HepG2 (cell line): ENCODE measurements around the gene GNPDA1. TPM values are rescaled to one million over a fixed set of nuclear protein-coding genes. Genes with fewer than 3 reads are reported as not detected.
A peak's percentile ranks its signal among the peaks of the same experiment; 100 is the strongest.
"Not testable (repeated sequence)": the region's sequence is repeated elsewhere in the genome, so short reads cannot be mapped to it uniquely, and the experiment has no call there.

Experiments
- ATAC-seq: fragments of 200-7000 bp; cut with Tn5 transposase; 3 replicates; pipeline ENCODE4 v1.9.1; 2020; ENCODE audit warnings: mild to moderate bottlenecking, moderate library complexity
- BruUV-seq: library from RNA; stranded (reverse); fragments of 400-500 nt; replicated peaks from 2 replicates; lab custom pipeline; 2021; lab: Mats Ljungman, UMichigan
- CTCF ChIA-PET: fragments of 300-600 bp; formaldehyde crosslinking; extraction: SDS; loops from one replicate; lab custom pipeline; 2021; ENCODE audit warnings: low total read pairs, inconsistent platforms, low intra/inter-chr PET ratio; lab: Yijun Ruan, JAX
- POLR2A ChIA-PET: fragments of 350-600 bp; sonication (Branson Sonifier 250); formaldehyde crosslinking; loops from one replicate; lab custom pipeline; 2020; ENCODE audit warnings: antibody characterized with exemption, inconsistent platforms; lab: Yijun Ruan, JAX
- DNase-seq: peaks from one replicate; pipeline ENCODE4 v3.0.0-alpha.2; 2015; ENCODE audit warnings: low spot score
- FAIRE-seq: peaks from 3 replicates; lab custom pipeline; 2011; peaks lifted over from hg19 to GRCh38; lab: Jason Lieb, UNC
- H2AFZ ChIP-seq: one replicate; pipeline ENCODE4 v1.6.1; 2011; ENCODE audit warnings: low read length, inconsistent platforms
- H3K27ac ChIP-seq: fragments of 300-600 bp; 3 replicates; pipeline ENCODE4 v1.8.0; 2011; ENCODE audit warnings: mixed run types, mild to moderate bottlenecking, mixed read lengths, low read length, inconsistent platforms; ENCODE audit not compliant: insufficient read depth; ENCODE audit errors: extremely low read length
- H3K27me3 ChIP-seq, 2 experiments: fragments of 200-600 bp in 1 of 2; 2 replicates in 1 of 2; 3 replicates in 1 of 2; pipeline versions ENCODE4 v1.6.0 to v1.8.0; 2011; ENCODE audit warnings: low read length in 2 of 2, mild to moderate bottlenecking in 2 of 2, moderate library complexity in 2 of 2, inconsistent platforms in 1 of 2; ENCODE audit not compliant: insufficient read depth in 2 of 2, control insufficient read depth in 1 of 2
- H3K36me3 ChIP-seq, 2 experiments: fragments of 200-600 bp in 1 of 2; replicated peaks in 1 of 2; 2 replicates in 1 of 2; 3 replicates in 1 of 2; pipeline versions ENCODE4 v1.5.1 to v1.8.0; 2011; ENCODE audit warnings: low read length in 2 of 2, inconsistent platforms in 1 of 2; ENCODE audit not compliant: insufficient read depth in 2 of 2, control insufficient read depth in 1 of 2
- H3K4me1 ChIP-seq: 2 replicates; pipeline ENCODE4 v1.5.1; 2012; ENCODE audit warnings: low read length, inconsistent platforms; ENCODE audit not compliant: insufficient read depth
- H3K4me2 ChIP-seq: 2 replicates; pipeline ENCODE4 v1.6.0; 2011; ENCODE audit warnings: low read depth, low read length, inconsistent platforms
- H3K4me3 ChIP-seq, 3 experiments: fragments of 200-600 bp in 1 of 3; sonication (generic), shearing (Covaris generic) in 1 of 3; replicated peaks in 1 of 3; 2 replicates each; pipeline ENCODE4 v1.5.1; 2011 to 2016; ENCODE audit warnings: low read length in 3 of 3, inconsistent platforms in 2 of 3, low read depth in 2 of 3, mild to moderate bottlenecking in 2 of 3, control low read depth in 1 of 3, mixed read lengths in 1 of 3; ENCODE audit not compliant: insufficient read depth in 1 of 3
- H3K79me2 ChIP-seq: one replicate; pipeline ENCODE4 v1.6.1; 2011; ENCODE audit warnings: low read length, inconsistent platforms; ENCODE audit not compliant: insufficient read depth
- H3K9ac ChIP-seq: 2 replicates; pipeline ENCODE4 v1.6.0; 2011; ENCODE audit warnings: mild to moderate bottlenecking, low read depth, low read length, inconsistent platforms; ENCODE audit not compliant: insufficient read depth
- H3K9me3 ChIP-seq: 2 replicates; pipeline ENCODE4 v1.5.1; 2012; ENCODE audit warnings: mild to moderate bottlenecking, low read length
- H4K20me1 ChIP-seq: 2 replicates; pipeline ENCODE4 v1.6.0; 2011; ENCODE audit warnings: inconsistent platforms, mild to moderate bottlenecking, low read length, moderate library complexity; ENCODE audit not compliant: insufficient read depth
- MAFK ChIP-seq, 2 experiments: IDR thresholded peaks in 1 of 2; conservative IDR thresholded peaks in 1 of 2; 2 replicates each; pipeline ENCODE4 v1.6.1; 2011; ENCODE audit warnings: improper control_type of control experiment in 2 of 2, low read length in 2 of 2
- NRL ChIP-seq: sonication (generic); formaldehyde crosslinking; IDR thresholded peaks from 2 replicates; pipeline ENCODE4 v1.5.0; 2020; ENCODE audit warnings: missing genetic modification reagents, mild to moderate bottlenecking, moderate library complexity, borderline replicate concordance
- WGBS: methylation state at CpG from one replicate; pipeline ENCODE4 v1.1.6; 2017; ENCODE audit warnings: low lambda C conversion rate; 5-methylcytosine and 5-hydroxymethylcytosine counted together
- in situ Hi-C: cut with HindIII; loops from 2 replicates; pipeline ENCODE4 v1.10.0; 2017; ENCODE audit warnings: low pct_unique_long_range_greater_than_20kb; ENCODE audit not compliant: extremely low pct_ligation_motif_present
- intact Hi-C: fragments of 100-400 bp; cut with micrococcal nuclease; formaldehyde crosslinking; loops from one replicate; pipeline ENCODE4 v1.10.0; 2022; ENCODE audit not compliant: unreplicated experiment
- polyA plus RNA-seq, 8 experiments: library from polyadenylated mRNA; depleted of rRNA in 3 of 8; stranded (reverse) in 7 of 8; unstranded in 1 of 8; fragments of >200 nt; fragmentation: Illumina TruSeq in 4 of 8; extraction: Trizol in 4 of 8; gene quantifications; 2 replicates each; pipeline versions ENCODE4 v1.2.1 to v1.2.3, GENCODE V29; 2011 to 2016; ENCODE audit warnings: low read depth in 4 of 8, missing spikeins in 1 of 8, mixed read lengths in 1 of 8; ENCODE audit not compliant: insufficient read depth in 1 of 8
- total RNA-seq, 5 experiments: library from RNA; depleted of rRNA; stranded (reverse); fragments of >200 nt; fragmentation: Illumina TruSeq; extraction: Trizol; gene quantifications; 2 replicates each; pipeline ENCODE4 v1.2.3, GENCODE V29; 2016; ENCODE audit warnings: low read depth in 1 of 5

GNPDA1 gene
- total and polyA plus RNA-seq, 2 of the 13 experiments (the other 11 are each of a cell fraction or from before 2014, with no cell fraction given) = 6.0 to 54.1 TPM

DNA sequence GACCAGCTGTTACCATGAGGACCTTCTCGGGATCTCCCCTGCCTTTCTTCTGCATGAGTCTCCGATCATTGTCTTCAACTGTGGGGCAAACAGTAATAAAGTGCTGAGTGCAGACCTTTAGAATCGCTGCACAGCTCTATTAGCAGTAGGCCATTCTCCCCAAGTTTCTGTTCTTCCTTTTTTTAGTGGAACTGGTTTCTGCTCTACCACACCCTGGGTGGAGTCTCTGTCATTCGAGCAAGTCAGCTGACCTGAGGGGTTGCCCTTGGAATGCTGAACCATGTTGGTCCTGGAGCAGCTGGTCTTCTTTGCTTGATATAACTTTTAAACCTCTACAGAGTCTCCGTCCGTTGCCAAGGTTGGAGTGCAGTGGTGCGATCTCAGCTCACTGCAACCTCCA is 33.4 kb upstream of the GNPDA1 start:
- WGBS = 72% methylated on average over 7 of the region's 7 CpGs
- intact Hi-C loops (no loop called here), in situ Hi-C loops (no loop called here)
- no TSS peak for BruUV-seq
- no peaks in the 10 kb centered on the region; a peak in 1 of 5 replicates for H3K27me3 ChIP-seq
- POLR2A ChIA-PET = no interaction called here
- TF ChIP-seq NRL (CRISPR knock-in tag) = no peak
- peak; percentile 9 to 28; a peak in 1 of 4 replicates for TF ChIP-seq MAFK (conservative IDR thresholded peaks at IDR 0.05 in 1 of 2, IDR thresholded peaks at IDR 0.05 in 1 of 2; ENCODE audit: low read length in 2 of 2)
- no peak overlapping the region for H2AFZ ChIP-seq
- no peaks in the 10 kb centered on the region for H3K79me2 ChIP-seq
- no peak overlapping the region for H3K9ac ChIP-seq
- no peaks in the 10 kb centered on the region for H3K36me3 ChIP-seq
- DNase-seq (no peak), ATAC-seq (no peak), FAIRE-seq (no peak)
- H3K4me1 ChIP-seq = no peaks in the 10 kb centered on the region
- CTCF ChIA-PET = no interaction called here
- H3K9me3 ChIP-seq = no peaks in the 10 kb centered on the region
- no peaks in the 10 kb centered on the region for H4K20me1 ChIP-seq
- no peak overlapping the region for H3K4me3 ChIP-seq
- H3K4me2 ChIP-seq = no peak overlapping the region
- H3K27ac ChIP-seq = no peak overlapping the region

DNA sequence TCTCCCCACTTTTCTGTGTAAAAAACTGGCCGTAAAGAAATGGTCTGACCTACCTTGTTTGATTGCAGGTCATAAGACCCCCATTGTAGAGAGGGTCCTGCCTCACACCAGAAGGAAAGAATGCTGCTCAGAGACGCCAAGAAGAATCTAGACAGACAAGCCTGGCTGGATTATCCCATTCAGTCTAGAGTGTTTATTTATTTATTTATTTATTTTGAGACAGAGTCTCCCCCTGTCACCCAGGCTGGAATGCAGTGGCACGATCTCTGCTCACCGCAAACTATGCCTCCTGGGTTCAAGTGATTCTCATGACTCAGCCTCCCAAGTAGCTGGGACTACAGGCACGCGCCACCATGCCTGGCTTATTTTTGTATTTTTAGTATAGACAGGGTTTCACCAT is 28.1 kb upstream of the GNPDA1 start:
- H3K27me3 ChIP-seq, CTCF ChIA-PET, H2AFZ ChIP-seq, FAIRE-seq, H3K36me3 ChIP-seq, H4K20me1 ChIP-seq, H3K27ac ChIP-seq, H3K9ac ChIP-seq, DNase-seq, H3K4me2 ChIP-seq, ATAC-seq, intact Hi-C loops, BruUV-seq, POLR2A ChIA-PET, H3K9me3 ChIP-seq, in situ Hi-C loops, H3K4me3 ChIP-seq, H3K79me2 ChIP-seq: not testable (repeated sequence)
- peaks cover 14% of the 10 kb centered on the region; the same call in 1 of the 2 replicates for H3K4me1 ChIP-seq
- 62% methylated on average over 6 of the region's 6 CpGs for WGBS
